GM18873 (cell line): ENCODE measurements around the gene CREB5.

Experiments used
- ATAC-seq: cut with Tn5 transposase; IDR thresholded peaks from one replicate; pipeline ENCODE4 v1.9.1; 2021; ENCODE audit warnings: mild to moderate bottlenecking, moderate library complexity, moderate number of reproducible peaks; ENCODE audit not compliant: unreplicated experiment, low FRiP score

The CREB5 gene

DNA sequence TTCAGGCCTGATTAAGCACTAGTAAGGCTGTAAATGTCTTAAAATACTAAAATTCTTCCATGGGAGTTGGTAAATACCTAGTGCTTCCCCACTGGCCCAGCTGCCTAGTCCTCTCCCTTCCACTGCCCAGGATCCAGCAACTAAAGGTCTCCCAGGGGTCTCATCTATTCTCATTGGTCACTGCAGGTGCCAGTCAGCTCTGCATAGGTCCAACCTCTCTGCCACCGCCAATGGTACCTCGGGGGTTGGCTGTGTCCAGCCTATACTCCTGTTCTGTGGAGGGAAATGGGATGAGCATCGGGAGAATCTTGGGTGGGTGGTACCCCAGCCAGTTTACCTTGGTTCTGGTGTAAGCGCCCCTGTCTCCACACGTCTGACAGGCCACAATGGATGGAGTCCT lies 6.1 kb upstream of the CREB5 start:
- no peak for ATAC-seq

DNA sequence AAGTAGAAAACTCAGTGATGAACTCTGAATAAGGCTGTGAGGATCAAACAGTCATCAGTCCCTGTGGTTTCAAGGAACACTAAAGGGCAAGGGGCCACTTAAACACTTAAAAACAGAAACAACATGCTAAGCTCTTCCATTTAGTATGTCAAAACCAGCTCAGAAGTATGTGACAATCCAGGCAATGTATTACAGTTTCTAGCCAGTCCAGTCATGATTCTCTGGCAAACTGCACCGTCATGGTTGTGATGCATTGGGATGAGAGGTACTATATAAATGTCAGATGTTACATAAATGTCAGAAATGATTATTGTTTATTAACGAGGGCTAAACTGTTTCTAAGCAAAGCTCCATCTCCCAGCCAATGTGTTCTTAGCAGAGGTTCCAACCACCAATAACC lies 4.7 kb upstream of the CREB5 start:
- no peak for ATAC-seq

DNA sequence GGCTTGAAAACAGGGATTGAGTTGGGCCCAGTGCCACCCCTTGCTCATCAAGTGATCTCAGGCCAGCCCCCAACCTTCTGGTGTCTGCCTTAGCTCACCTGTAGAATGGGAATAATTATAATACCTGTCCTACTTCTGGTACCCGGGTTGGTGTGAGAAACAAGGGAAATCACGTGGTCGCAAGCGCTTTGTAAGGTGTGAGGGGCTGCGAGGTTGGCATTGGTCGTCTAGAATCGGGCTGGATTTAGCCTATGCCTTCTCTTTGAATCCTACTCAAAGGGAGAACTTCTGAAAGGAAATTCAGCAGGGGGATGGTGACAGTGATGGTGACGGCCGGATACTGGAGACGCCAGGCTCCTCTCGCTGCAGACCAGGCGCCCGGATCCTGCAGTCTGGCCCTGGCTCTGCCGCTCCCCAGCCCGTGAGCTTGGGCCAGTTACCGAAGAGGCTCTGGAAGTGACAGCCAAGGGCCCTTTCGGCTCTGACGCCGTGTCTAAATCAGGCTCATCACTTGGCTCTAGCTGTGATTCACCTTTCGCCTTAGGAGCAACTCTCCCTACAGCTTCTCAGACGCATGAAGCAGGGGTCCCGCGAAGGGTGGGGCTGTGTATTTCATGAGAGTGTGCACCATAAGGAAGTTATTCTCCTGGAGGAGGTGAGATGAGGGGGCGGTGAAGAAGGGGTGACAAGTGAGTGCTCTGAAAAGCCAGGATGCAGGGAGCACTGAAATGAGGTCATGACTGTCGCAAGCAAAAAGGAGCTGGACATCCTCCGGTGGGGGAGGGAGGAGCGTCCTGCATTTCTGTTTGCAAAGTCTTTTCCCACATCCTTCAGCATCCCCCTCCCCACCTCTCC lies 4.0 kb upstream of the CREB5 start:
- ATAC-seq: no peak

DNA sequence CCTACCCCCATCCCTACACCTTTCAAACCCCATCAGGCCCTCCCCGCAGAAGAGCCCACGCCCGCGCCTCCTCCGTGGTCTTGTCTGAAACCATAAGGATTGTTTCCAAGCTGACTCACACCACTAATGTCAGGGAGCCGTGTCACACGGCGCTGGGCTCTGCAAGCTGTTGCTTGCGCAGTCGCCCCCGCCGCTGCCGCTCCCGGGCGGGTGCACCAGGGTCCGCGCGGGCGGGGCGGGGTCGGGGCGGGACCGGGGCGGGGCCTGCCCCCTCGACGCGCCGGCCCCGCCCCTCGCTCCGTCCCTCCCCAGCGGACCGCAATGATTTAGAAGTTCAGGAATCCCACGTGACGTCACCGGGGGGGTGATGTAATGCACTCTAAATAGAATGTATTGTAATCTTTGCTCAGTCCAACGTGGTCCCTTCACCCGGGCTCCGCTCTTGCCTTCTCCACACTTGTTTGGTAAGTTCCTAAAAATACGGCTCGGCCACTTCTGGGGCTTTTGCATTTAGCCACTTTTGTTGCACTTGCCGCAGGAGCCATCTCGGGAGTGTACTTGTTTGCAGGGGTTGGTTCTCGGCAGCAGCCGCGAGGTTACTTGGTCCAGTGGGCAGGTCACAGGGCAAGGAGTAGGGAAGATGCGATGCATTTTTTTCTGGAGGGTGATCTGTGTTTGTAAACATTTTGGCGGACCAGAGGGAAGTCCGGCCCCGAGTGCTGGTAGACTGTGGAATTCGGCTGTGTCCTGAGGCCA lies 3.2 kb upstream of the CREB5 start:
- no peak for ATAC-seq

DNA sequence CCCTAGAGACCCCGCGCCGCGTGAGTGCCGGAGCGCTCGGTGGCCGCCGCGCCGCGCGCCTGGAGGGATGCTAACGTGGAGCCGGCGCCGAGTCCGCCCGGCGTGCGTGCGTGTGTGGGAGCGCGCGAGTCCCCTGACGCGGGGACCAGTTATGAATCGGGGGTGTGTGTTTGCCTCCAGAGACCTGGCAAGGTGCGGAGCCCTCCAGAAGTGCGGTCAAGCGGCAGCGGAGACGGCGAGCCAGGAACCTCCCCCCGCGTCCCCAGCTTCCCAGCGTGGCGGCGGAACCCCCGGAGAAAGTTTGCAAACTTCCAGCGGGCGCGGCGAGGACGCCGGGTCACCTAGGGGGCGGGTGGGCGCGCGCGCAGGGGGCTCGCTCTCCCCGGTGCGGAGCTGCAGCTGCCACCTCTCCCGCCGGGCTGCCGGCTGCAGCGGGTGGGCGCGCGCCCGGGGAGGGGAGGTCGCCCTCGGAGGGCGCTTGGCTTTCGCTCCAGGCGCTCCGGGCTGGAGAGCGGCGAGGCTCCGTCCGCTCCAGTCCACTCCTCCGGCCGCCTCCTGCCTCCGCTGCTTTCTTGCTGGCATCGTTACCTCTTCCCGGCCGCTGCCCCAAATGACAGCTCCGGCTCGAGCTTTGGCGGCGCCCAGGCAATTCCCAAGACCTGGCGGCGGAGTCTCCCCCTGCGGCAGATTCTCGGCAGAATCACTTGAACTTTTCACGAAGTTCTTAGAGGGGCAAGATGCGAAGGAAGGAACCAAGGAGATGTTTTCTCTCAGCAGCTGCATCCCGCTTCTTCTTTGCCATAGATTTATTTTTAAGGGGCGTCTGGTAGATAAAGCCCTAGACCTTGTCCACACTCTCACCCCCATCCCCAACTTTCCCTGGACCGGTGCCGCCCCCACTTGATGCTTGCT lies 2.3 kb upstream of the CREB5 start:
- no peak for ATAC-seq

DNA sequence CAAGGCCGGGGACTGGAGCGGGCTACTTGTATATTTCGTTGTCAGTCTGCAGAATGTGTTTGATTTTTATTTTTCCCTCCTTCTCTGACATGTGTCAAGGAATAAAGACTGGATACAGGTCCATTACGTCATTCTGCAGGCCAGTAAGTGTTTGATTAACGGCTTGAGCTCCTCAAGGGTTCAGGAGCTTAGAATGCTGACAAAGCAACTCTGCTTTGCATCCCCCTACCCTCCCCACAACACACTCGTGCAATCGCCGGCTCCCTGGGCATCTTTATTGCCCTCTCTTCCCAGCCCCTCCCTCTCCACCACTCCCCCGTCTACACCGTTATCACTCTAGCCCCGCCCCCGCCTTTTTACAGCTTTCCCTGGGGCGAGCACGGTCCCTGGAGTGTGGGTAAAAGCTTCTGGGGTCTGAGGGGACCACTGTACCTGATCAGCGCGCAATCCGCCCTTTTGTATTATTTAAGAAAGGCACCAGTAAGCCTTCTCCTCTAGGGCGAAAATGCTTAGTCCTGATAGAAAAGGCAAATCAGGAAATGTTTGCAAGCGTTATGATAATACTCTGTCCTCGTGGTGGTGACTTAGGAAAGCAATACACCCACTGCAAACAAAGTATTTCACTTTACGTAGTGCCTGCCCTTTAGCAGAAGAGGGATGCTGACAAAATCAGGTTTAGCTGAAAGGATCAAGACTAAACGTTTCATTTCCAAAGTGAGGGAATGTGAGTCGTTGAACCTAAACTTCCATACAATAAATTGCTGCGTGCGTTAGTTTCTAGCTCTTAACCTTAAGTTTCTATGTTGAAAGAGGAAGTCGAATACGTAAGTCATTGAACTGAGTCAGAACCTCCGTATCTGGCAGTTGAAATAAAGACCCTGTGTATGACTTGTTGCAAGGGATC lies 1.4 kb upstream of the CREB5 start:
- ATAC-seq: no peak

DNA sequence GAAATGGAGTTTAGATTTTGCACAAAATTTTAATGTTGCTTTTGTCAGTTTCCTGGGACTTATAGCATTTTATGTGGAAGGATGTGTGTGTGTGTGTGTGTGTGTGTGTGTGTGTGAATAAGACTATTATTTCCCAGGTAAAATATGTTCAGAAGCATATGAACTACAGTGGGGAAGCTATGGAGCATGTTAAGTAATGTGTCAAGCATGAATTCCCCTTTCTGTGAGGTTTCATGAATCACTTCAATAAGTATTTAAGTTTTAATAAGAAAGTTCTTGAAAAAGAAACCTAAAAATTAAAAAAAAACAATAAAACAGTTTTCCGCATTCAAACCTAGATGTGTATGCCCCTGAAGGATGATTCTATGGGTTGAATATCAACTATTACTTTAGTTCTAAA lies 693 bp downstream of the CREB5 start:
- ATAC-seq: no peak

DNA sequence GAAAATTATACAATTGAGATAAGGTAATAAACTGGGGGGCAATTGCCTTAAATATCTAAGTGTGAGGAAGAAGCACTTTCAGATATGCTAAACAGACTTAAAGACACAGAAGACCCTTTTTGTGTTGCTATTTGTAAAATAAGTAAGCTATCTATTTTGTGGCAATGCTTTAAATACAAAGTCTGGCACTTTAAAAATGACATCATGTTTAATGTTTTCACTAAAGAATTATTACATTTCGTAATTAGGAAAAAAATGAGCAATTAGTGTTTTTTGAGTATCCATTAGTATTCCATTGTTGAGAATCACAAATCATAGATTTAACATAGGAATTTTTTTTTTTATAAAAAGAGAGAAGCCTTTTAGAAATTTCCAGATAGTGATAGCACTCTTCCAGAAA lies 2.1 kb downstream of the CREB5 start:
- ATAC-seq: no peak

DNA sequence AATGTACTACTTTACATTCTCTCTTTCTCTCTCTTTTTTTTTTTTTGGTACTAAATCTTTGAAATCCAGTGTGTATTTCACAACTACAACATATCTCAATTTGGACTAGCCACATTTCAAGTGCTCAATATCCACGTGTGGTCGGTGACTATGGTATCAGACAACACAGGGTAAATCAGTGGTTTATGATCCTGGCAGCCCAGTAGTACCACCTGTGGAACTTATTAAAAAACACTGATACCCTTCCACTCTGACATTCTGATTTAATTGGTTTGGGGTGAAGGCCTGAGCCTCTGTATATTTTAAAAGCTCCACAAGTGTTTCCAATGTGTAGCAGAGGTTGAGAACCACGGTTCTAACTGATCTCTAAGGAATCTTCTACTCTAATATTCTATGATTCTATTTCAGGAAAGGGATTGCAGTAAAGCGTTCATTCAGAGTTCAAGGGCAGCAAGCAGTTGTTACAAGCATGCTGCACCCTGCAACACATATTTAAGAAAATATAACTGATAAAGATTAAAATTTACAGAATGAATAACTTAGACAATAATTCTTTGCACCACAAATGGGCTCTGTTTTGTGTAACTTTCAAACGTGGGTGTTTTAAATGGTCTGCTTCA lies 5.1 kb downstream of the CREB5 start:
- no peak for ATAC-seq

DNA sequence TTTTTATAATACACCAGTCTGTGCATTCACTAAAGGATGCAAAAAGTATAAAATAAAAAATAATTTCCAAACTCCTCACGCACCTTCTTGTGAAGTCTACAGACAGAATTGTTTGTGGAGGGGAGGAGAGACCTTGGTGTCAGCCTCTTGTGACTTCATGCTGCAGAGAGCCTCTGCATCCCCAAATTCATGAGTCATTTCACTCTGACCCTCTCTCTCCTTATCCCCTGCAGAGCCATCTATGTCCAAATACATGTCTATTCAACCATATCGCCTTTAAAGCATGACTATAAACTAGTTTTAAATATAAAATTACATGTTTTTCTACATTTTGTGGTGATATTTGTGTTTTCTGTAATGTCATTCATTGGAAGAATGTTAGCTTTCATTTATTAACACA lies 6.0 kb downstream of the CREB5 start:
- ATAC-seq: no peak

DNA sequence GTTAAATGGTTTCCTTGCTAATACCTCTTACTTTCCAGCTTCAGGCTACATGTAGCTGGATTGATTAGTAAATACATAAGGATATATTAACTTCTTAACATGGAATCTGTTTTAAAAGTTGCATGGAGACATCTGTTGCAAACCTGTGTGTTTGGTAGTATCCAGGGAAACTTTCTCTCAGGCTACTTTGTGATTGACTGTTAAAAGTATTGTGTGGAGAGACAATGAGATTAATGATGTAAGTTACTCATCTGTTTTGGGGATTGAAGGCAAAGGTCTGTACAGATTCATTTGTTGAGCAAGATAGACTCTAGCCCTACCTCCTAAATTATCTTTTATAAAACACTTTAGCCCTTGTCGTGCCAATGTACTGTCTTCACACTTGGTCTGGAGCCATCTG lies 6.6 kb downstream of the CREB5 start:
- no peak for ATAC-seq

DNA sequence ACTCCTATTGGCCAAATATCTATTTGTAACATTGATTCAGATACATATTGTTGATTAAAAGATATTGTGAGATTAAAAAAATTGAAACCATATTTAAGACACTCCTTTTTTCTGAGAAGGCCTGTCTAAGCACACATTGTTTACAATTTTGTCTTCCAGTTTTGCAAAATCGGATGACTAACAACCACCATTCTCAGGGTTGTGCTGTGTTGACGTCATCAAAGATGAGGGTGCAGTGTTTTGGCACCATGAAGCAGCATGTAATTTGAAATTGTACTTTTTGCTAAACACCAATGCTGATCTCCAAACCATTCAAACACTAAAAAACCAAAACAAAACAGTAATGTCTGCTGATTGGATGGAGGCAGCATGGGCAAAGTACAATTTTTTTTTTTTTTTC lies 7.4 kb downstream of the CREB5 start:
- no peak for ATAC-seq

DNA sequence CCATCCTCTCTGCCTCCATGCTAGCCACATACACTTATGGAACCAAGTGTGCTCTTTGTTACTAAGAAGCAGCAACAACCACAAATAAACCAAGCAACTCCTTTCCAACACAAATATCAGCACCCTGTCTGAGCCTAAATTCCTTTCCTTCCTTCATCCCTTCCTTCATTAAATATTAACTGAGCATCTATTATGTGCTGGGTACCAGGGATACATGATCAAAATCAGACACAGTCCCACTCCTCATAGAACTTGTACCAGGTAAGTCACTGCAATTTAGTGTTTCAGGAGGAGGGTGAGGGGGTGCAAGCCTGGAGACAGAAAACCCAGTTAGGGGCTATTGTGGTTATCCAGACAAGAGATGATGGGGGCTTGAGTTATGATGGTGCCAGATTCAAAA lies 10.8 kb downstream of the CREB5 start:
- ATAC-seq: no peak

DNA sequence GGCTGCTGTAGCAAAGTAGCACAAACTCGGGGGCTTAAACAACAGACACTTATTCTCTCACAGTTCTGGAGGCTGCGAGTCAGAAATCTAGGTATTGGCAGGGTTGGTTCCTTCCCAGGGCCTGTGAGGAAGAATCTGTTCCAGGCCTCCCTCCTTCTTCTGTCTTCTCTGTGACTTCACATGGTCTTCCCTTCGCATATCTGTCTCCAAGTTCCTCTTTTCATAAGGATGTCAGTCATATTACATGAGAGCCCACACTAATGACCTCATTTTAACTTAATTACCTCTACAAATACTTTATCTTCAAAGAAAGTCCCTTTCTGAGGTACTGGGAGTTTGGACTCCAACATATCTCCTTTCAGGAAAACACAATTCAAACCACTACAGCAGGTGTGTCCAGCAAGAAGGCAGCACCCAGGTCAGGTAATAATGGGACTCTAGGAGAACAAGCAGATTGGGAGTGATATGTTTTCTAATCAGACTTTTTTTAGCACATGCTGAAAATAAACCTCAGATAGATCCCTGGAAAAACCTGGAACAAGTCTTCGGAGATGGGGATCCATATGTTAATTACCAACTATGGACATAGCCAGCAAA lies 11.7 kb downstream of the CREB5 start:
- no peak for ATAC-seq

DNA sequence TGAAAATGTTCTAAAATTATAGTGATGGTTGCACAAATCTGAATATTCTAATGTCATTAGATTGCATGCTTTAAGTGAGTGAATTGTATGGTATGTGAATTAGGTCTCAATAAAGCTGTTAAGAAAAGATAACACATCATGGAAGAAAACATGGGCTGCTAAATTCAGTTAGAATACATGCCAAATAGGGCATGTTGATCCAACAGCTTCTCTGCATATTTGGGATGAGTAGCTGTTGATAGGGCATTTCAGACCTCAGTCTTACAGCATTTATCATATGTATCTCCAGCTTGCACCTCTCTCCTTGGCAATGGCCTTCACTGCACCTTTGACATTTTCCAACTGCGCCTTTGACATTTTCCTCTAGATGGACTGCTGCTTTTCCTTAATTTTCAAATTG lies 13.2 kb downstream of the CREB5 start:
- no peak for ATAC-seq

DNA sequence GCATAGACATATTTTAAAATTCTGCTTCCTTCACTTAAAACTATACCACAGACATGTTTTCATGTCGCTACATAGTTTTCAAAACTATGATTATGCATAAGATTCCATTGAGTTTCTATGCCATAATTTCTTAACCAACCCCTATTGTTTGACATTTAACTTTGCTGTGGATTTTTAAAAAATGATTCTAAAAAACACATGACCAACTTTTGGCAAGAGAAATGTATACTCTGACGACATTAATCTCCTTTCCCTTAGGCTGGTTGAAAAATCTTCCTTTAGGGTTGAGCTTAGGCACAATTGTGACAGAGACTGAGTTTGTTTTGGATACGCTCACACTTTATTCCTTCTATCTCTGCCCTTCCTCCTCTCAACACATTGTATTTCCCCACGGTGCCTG lies 14.9 kb downstream of the CREB5 start:
- no peak for ATAC-seq

DNA sequence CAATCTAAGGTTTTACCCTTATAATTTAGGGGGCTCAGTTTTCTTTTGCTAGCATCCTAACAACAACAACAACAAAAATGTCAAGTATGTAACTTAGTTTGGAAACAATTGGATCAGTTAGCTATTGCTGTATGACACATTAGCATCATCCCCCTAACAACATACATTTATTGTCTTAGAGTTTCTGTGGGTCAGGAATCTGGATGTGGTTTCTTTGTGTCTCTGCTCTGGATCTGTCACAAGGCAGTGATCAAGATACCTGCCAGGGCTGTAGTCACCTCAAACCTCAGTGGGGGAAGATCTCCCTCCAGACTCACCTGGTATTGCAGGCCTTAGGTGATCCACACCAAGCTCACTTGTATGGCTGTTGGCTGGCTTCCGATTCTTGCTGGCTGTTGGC lies 18.3 kb downstream of the CREB5 start:
- ATAC-seq: no peak

DNA sequence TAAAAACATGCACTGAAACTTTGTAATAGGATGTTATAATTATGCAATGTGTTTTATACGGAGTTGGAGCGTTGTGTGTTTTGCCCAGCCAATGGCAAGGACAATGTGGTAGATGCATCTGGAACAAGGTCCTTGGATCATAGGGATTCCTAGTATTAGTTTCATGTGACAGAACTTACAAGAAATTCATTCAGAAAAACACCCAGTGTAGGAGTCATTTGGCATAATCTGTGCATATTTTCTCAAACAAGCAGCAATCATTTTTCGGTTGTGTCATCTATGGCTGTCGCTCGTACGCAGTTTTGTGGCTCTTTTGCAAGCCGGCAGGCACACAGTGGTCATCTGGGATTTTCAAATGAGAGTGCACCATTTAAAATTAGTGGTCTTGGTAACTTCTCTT lies 19.8 kb downstream of the CREB5 start:
- no peak for ATAC-seq

DNA sequence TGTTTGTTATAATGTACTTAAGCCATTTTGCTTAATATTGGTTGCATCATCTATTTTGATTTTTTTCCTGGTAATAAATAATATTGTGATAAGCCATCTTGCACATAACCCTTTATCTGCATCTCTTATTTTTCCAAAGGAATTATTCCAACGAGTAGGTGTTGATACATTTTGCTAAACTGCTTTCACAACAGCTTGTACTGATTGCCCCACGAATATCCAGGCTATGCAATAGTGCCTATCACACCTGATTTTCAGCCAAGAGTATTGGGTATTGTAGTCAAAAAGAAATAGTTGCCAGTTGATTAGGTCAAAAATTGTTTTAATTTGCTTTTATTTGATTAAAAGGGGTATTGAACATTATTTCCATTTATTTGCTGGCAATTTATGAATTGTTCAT lies 20.7 kb downstream of the CREB5 start:
- ATAC-seq: no peak
